ENCODE measurements around the gene AFM. TPM values are rescaled to one million over a fixed set of nuclear protein-coding genes. Genes with fewer than 3 reads are reported as not detected.

AFM gene
- total RNA-seq, 1 experiment from 2014 or later = not detected

DNA sequence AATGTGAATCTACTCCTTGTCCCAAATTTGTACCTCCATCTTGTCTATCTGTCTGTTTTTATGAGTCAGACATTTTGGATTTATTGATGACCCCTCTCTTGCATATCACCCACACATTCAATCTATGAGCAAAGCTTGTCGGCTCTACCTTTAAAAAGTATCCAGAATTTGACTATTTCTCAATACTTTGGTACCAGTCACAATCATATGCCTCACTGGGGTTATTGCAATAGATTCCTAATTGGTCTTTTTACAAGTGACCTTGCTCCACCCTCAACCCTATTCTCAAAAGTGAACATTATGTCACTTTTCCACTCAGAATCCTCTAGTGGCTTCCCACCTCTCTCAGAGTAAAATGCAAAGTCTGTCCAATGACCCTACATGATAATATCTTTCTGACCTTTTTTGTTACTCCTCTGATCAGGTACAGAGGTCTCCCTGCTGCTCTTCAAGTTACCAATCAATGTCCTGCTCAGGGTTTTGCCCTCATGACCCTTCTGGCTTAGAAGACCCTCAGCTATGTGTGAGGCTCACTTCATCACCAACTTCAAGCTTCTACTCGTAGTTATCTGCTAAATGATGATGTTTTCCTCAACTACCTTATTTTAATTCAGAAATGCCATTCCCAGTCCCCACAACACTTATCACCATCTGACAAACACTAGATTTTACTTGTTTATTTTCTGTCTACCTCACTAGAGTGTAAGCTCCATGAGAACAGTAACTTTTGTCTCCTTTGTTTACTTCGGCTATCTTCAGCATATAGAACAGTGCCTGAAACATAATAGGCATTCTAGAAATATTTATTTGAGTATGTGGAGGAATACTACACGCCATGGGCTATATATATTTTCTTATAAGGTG lies 23.1 kb upstream of the AFM start:
- Mint-ChIP-seq H3K4me1 (ENCODE audit: insufficient read depth, unreplicated experiment) (no peaks in the 10 kb centered on the region), H3K4me3 (ENCODE audit: unreplicated experiment) (no peak overlapping the region), H3K36me3 (ENCODE audit: insufficient read depth, unreplicated experiment) (no peaks in the 10 kb centered on the region), H3K9me3 (ENCODE audit: unreplicated experiment) (no peaks in the 10 kb centered on the region), H3K27ac (ENCODE audit: low read depth, unreplicated experiment) (no peak overlapping the region), H3K27me3 (ENCODE audit: insufficient read depth, unreplicated experiment) (peaks cover under 1% of the 10 kb centered on the region)
- no TSS peak for BruUV-seq (replicated peaks)
- POLR2A ChIA-PET = interaction anchor here (0.6 to 1.0 kb wide), 4 partner anchors 8 to 69 kb away, joined by 3 to 5 read pairs (median 4); no protein-coding TSS in a partner anchor
- TF ChIP-seq, protein P1, sequence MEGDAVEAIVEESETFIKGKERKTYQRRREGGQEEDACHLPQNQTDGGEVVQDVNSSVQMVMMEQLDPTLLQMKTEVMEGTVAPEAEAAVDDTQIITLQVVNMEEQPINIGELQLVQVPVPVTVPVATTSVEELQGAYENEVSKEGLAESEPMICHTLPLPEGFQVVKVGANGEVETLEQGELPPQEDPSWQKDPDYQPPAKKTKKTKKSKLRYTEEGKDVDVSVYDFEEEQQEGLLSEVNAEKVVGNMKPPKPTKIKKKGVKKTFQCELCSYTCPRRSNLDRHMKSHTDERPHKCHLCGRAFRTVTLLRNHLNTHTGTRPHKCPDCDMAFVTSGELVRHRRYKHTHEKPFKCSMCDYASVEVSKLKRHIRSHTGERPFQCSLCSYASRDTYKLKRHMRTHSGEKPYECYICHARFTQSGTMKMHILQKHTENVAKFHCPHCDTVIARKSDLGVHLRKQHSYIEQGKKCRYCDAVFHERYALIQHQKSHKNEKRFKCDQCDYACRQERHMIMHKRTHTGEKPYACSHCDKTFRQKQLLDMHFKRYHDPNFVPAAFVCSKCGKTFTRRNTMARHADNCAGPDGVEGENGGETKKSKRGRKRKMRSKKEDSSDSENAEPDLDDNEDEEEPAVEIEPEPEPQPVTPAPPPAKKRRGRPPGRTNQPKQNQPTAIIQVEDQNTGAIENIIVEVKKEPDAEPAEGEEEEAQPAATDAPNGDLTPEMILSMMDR (IDR thresholded peaks at IDR 0.05; ENCODE audit: unreplicated experiment) = no peak
- intact Hi-C loops (cut with micrococcal nuclease) = no loop called here
- no peak for DNase-seq (ENCODE audit: unreplicated experiment)
- CTCF ChIA-PET = interaction anchor here (1.2 to 3.3 kb wide), 2 partner anchors 12 to 42 kb away, joined by 3 to 22 read pairs; no protein-coding TSS in a partner anchor

DNA sequence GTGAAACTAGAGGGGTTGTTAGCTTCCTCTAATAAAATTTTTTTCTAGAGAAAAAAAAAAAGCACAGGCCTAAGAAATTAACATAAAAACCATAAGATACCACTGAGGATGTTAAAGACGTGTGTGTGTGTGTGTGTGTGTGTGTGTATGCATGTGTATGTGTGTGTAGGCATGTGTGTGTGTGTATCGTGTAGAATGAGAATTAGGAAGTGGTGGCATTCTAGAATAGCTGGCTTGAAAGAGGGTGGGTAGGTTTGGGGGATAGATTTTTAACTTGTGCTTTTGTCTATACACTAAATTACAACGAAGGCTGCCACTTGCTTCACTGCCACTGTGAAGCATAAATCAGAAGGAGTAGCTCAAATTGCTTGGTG lies 22.5 kb upstream of the AFM start:
- no peaks in the 10 kb centered on the region for H3K36me3 Mint-ChIP-seq (ENCODE audit: insufficient read depth, unreplicated experiment)

GRCh38 chr4:73460913-73461522 lies 20.5 kb upstream of the AFM start:
- no peaks in the 10 kb centered on the region for H3K36me3 Mint-ChIP-seq (ENCODE audit: insufficient read depth, unreplicated experiment)
- intact Hi-C loops (cut with micrococcal nuclease) = no loop called here
- peaks cover 24% of the 10 kb centered on the region for H3K27me3 Mint-ChIP-seq (ENCODE audit: insufficient read depth, unreplicated experiment)
- H3K4me3 Mint-ChIP-seq (ENCODE audit: unreplicated experiment) = no peak overlapping the region
- H3K9me3 Mint-ChIP-seq (ENCODE audit: unreplicated experiment) = no peaks in the 10 kb centered on the region
- CTCF ChIA-PET = no interaction called here
- no peak overlapping the region for H3K27ac Mint-ChIP-seq (ENCODE audit: low read depth, unreplicated experiment)
- BruUV-seq (replicated peaks) = no TSS peak
- TF ChIP-seq, protein P1 (IDR thresholded peaks at IDR 0.05; ENCODE audit: unreplicated experiment) = no peak
- POLR2A ChIA-PET = no interaction called here
- H3K4me1 Mint-ChIP-seq (ENCODE audit: insufficient read depth, unreplicated experiment) = no peaks in the 10 kb centered on the region
- no peak for DNase-seq (ENCODE audit: unreplicated experiment)

More for the DNA sequence above, 22.5 kb upstream of the AFM start:
- intact Hi-C loops (cut with micrococcal nuclease) = no loop called here
- Mint-ChIP-seq H3K9me3 (ENCODE audit: unreplicated experiment) (no peaks in the 10 kb centered on the region), H3K27ac (ENCODE audit: low read depth, unreplicated experiment) (no peak overlapping the region), H3K4me1 (ENCODE audit: insufficient read depth, unreplicated experiment) (no peaks in the 10 kb centered on the region), H3K4me3 (ENCODE audit: unreplicated experiment) (no peak overlapping the region), H3K27me3 (ENCODE audit: insufficient read depth, unreplicated experiment) (peaks cover 6% of the 10 kb centered on the region)
- ChIA-PET CTCF (interaction anchor here (1.2 to 3.3 kb wide), 2 partner anchors 13 to 41 kb away, joined by 3 to 22 read pairs; no protein-coding TSS in a partner anchor), POLR2A (interaction anchor here (0.6 to 1.0 kb wide), 3 partner anchors 9 to 26 kb away, joined by 3 to 5 read pairs (median 3); no protein-coding TSS in a partner anchor)
- BruUV-seq (replicated peaks) = no TSS peak
- TF ChIP-seq, protein P1 (IDR thresholded peaks at IDR 0.05; ENCODE audit: unreplicated experiment) = no peak
- DNase-seq (ENCODE audit: unreplicated experiment) = no peak

DNA sequence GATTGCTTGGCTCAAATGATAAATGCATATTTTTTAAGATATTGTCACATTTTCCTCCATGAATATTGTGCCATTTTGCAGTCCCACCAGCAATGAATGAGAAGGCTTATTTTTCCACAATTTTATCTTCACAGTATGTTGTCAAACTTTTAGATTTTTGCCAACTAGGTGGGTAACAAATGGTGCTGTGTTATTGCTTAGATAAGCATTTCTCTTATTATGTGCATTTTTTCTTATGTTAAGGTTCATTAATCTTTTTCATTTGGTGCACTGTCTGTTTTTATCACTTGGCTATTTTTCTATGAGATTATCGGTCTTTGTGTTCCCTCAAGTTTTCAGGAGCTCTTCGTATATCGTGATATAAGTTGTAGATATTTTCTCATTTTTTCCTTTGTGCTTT lies 13.4 kb upstream of the AFM start:
- Mint-ChIP-seq H3K36me3 (ENCODE audit: insufficient read depth, unreplicated experiment) (no peaks in the 10 kb centered on the region), H3K4me1 (ENCODE audit: insufficient read depth, unreplicated experiment) (no peaks in the 10 kb centered on the region), H3K9me3 (ENCODE audit: unreplicated experiment) (peaks cover 14% of the 10 kb centered on the region), H3K4me3 (ENCODE audit: unreplicated experiment) (no peak overlapping the region), H3K27me3 (ENCODE audit: insufficient read depth, unreplicated experiment) (peaks cover 89% of the 10 kb centered on the region), H3K27ac (ENCODE audit: low read depth, unreplicated experiment) (no peak overlapping the region)
- TF ChIP-seq, protein P1 (IDR thresholded peaks at IDR 0.05; ENCODE audit: unreplicated experiment) = no peak
- ChIA-PET CTCF (interaction anchor here (1.2 kb wide), 1 partner anchor 22 kb away, joined by 3 read pairs; no protein-coding TSS in a partner anchor), POLR2A (interaction anchor here (0.6 kb wide), 1 partner anchor 9 kb away, joined by 3 read pairs; no protein-coding TSS in a partner anchor)
- intact Hi-C loops (cut with micrococcal nuclease) = no loop called here
- DNase-seq (ENCODE audit: unreplicated experiment) = no peak
- no TSS peak for BruUV-seq (replicated peaks)

Measured in MCF 10A (cell line).